HG02840 (cell line): ENCODE data around the gene ABCA9.
"Not testable (repeated sequence)": the region's sequence is repeated elsewhere in the genome, so short reads cannot be mapped to it uniquely, and the experiment has no call there.

Source experiments
- ATAC-seq: cut with Tn5 transposase; IDR thresholded peaks from one replicate; pipeline ENCODE4 v1.9.1; 2021; ENCODE audit warnings: mild to moderate bottlenecking, moderate library complexity, moderate number of reproducible peaks; ENCODE audit not compliant: unreplicated experiment, low FRiP score

Gene ABCA9, protein sequence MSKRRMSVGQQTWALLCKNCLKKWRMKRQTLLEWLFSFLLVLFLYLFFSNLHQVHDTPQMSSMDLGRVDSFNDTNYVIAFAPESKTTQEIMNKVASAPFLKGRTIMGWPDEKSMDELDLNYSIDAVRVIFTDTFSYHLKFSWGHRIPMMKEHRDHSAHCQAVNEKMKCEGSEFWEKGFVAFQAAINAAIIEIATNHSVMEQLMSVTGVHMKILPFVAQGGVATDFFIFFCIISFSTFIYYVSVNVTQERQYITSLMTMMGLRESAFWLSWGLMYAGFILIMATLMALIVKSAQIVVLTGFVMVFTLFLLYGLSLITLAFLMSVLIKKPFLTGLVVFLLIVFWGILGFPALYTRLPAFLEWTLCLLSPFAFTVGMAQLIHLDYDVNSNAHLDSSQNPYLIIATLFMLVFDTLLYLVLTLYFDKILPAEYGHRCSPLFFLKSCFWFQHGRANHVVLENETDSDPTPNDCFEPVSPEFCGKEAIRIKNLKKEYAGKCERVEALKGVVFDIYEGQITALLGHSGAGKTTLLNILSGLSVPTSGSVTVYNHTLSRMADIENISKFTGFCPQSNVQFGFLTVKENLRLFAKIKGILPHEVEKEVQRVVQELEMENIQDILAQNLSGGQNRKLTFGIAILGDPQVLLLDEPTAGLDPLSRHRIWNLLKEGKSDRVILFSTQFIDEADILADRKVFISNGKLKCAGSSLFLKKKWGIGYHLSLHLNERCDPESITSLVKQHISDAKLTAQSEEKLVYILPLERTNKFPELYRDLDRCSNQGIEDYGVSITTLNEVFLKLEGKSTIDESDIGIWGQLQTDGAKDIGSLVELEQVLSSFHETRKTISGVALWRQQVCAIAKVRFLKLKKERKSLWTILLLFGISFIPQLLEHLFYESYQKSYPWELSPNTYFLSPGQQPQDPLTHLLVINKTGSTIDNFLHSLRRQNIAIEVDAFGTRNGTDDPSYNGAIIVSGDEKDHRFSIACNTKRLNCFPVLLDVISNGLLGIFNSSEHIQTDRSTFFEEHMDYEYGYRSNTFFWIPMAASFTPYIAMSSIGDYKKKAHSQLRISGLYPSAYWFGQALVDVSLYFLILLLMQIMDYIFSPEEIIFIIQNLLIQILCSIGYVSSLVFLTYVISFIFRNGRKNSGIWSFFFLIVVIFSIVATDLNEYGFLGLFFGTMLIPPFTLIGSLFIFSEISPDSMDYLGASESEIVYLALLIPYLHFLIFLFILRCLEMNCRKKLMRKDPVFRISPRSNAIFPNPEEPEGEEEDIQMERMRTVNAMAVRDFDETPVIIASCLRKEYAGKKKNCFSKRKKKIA (N-terminal part only)

DNA sequence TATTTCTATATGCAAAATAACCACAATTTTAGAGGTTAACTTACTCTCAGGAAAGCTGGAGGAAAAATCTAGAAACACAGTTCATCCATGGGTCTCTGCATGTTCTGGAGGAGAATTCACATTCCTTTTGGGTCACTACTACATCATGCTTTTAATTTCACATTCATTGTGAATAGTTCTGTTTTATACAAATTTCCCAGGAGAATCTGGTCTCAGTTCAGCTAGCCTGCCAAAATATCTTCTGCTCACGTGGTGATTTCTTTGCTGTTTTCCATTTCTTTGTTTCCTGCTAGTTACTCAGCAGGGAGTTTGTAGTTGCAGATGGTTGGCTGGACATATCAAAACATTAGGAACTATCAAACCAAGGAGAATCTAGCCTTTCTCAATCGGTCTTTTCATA, at the start of gene ABCA9:
Gene ABCA9 (minus strand): TSS at position 106 of the 400 bp plus-strand sequence. CDS start 9,801 bp downstream, outside the sequence.
- no peak for ATAC-seq

- ATAC-seq, result no peak
Observed at GRCh38 chr17:69105907-69106730, 45.4 kb upstream of the ABCA9 start.

- no peak for ATAC-seq
Observed at GRCh38 chr17:69103557-69104233, 43.0 kb upstream of the ABCA9 start.

DNA sequence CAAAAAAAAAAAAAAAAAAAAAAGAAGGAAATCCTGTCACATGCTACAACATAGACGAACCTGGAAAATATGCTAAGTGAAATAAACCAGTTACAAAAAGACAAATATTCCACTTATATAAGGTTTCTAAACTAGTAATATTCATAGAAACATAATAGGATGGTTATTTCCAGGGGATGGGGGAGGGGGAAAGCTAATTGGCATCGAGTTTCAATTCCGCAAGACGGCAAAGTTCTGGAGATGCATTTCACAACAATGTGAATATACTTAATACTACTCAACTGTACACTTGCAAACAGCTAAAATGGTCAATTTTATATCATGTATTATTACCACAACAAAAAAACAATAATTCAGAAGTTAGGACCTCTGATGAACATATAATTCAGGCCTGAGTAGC, 37.9 kb upstream of the ABCA9 start:
- no peak for ATAC-seq

GRCh38 chr17:69096541-69096940, 35.8 kb upstream of the ABCA9 start:
- ATAC-seq, result no peak

- no peak for ATAC-seq
Observed at GRCh38 chr17:69093995-69094394, 33.3 kb upstream of the ABCA9 start.

- no peak for ATAC-seq
Observed at GRCh38 chr17:69093279-69093789, 32.6 kb upstream of the ABCA9 start.

- no peak for ATAC-seq
Observed at GRCh38 chr17:69090365-69090764, 29.6 kb upstream of the ABCA9 start.

DNA sequence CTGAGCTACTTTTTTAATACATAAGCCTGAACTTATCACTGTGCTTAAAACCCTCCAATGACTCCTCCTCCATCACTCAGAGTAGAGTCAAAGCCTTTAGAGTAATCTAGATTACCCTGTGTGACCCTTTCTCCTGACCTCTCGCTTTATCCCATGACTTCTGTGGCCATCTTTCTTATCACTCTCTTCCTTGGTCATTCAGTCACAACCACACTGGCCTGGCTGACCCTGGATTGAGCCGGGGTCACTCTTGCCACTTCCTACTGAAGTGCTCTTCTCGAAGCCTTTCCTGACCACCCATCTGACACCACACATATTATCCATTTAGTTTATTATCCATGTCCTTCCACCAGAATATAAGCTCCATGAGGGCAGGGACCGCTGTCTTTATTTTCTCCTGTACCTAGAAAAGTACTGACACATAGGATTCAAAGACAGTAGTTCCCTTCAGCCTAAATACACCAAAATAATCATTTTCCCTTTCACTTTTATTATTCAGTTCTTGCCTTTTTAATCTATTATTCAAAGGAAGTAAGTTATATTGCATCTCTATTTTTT, 28.0 kb upstream of the ABCA9 start:
- no peak for ATAC-seq

DNA sequence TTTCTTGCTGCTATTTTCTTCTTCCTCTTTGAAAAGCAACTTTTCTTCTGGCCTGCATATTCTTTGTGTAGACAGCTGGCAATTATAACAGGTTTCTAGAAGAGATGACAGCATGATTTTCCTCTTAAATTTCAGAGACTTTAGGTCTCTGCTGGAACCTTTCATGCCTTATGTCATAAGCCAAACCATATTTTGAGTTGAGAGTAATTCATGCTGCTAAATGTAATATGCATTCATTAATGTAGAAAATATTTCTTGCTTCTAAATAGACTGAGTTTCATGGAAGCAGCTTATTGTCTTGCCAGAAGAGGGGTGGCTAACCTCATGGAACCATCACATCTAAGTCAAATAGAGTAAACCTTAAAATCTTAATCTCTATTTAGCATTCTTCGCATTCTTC, 25.9 kb upstream of the ABCA9 start:
- no peak for ATAC-seq

DNA sequence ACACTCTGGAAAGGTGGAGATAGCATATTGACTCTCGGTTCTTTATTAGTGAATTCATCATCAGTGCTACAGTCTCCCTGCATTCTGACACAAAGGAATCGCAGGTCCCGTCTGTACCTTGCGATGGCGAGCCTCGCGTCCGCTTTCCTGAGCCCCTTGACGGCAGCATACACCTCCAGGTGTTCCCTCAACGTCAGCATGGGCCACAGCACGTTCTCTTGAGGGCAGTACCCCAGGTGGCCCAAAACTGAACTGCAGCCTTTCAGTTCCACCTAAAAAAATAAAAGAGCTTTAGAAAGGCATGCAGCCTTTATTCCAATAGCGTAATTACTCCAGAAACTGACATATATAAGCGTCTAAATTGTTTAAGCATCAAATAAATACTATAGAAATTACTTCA, 24.2 kb upstream of the ABCA9 start:
- no peak for ATAC-seq

- ATAC-seq, result no peak
Observed at GRCh38 chr17:69082696-69083095, 22.0 kb upstream of the ABCA9 start.

DNA sequence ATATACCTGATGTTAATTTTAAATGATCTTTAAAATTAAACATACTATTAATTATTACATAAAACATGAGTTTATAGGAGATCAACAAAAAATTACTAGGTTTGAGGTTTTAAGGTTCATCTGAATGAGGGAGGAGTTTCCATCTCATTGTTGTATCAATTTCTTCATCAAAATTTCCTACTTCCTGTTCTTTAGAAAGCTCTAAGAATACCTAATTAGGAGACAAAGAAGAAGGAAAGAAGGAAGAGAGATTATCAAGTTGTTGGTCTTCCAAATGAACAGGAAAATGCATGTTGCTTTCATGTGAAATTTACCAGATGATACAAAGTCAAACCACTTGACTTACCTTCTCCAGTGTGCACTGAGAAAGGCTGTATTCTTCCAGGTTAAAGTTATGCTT, 18.1 kb upstream of the ABCA9 start:
- no peak for ATAC-seq

- ATAC-seq, result no peak
Observed at GRCh38 chr17:69075823-69076222, 15.1 kb upstream of the ABCA9 start.

DNA sequence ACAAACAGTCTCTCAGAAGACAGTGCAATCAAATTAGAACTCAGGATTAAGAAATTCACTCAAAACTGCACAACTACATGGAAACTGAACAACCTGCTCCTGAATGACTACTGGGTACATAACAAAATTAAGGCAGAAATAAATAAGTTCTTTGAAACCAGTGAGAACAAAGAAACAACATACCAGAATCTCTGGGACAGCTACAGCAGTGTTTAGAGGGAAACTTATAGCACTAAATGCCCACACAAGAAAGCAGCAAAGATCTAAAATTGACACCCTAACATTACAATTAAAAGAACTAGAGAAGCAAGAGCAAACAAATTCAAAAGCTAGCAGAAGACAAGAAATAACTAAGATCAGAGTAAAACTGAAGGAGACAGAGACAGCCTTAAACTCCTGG, 12.7 kb upstream of the ABCA9 start:
- ATAC-seq, result not testable (repeated sequence)

DNA sequence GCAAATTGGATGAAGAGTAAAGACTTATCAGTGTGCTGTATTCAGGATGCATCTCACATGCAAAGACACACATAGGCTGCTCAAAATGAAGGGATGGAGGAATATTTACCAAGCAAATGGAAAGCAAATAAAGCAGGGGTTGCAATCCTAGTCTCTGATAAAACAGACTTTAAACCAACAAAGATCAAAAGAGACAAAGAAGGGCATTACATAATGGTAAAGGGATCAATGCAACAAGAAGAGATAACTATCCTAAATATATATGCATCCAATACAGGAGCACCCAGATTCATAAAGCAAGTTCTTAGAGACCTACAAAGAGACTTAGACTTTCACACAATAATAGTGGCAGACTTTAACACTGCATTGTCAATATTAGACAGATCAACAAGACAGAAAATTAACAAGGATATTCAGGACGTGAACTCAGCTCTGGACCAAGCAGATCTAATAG, 12.1 kb upstream of the ABCA9 start:
- ATAC-seq, result not testable (repeated sequence)

- ATAC-seq, result not testable (repeated sequence)
Observed at GRCh38 chr17:69071233-69071586, 10.5 kb upstream of the ABCA9 start.

DNA sequence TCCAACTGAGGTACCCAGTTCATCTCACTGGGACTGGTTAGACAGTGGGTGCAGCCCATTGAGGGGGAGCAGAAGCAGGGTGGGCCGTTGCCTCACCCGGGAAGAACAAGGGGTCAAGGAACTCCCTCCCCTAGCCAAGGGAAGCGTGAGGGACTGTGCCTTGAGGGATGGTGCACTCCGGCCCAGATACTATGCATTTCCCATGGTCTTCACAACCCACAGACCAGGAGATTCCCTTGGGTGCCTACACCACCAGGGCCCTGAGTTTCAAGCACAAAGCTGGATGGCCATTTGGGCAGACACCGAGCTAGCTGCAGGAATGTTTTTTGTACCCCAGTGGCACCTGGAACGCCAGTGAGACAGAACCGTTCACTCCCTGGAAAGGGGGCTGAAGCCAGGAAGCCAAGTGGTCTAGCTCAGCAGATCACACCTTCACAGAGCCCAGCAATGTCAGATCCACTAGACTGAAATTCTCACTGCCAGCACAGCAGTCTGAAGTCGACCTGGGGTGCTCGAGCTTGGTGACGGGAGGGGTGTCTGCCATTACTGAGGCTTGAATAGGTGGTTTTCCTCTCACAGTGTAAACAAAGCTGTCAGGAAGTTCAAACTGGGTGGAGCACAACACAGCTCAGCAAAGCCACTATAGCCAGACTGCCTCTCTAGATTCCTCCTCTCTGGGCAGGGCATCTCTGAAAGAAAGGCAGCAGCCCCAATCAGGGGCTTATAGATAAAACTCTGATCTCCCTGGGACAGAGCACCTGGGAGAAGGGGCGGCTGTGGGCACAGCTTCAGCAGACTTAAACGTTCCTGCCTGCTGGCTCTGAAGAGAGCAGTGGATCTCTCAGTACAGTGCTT, 9.9 kb upstream of the ABCA9 start:
- not testable (repeated sequence) for ATAC-seq
